DMS153 treated with DMSO at 0.1 percent for 48 hours (cell line): ENCODE results near the gene TFAP2B.

Experiments
- DNase-seq: peaks from one replicate; lab custom pipeline; 2025; ENCODE audit not compliant: unreplicated experiment; lab: John Stamatoyannopoulos, UW

The TFAP2B gene

GRCh38 chr6:50818673-50819072, at the start of gene TFAP2B:
Gene TFAP2B (plus strand): TSS chr6:50818871. CDS start chr6:50818892, 21 bp downstream.
- no peak for DNase-seq

GRCh38 chr6:50778696-50779095, 40.0 kb upstream of the TFAP2B start:
- no peak for DNase-seq

GRCh38 chr6:50780382-50780781, 38.3 kb upstream of the TFAP2B start:
- DNase-seq: no peak

- DNase-seq: no peak
Measured at GRCh38 chr6:50785921-50786320, 32.8 kb upstream of the TFAP2B start.

GRCh38 chr6:50791900-50792508, 26.7 kb upstream of the TFAP2B start:
- DNase-seq: peak; percentile 34

- no peak for DNase-seq
Measured at GRCh38 chr6:50792771-50793170, 25.9 kb upstream of the TFAP2B start.

DNA sequence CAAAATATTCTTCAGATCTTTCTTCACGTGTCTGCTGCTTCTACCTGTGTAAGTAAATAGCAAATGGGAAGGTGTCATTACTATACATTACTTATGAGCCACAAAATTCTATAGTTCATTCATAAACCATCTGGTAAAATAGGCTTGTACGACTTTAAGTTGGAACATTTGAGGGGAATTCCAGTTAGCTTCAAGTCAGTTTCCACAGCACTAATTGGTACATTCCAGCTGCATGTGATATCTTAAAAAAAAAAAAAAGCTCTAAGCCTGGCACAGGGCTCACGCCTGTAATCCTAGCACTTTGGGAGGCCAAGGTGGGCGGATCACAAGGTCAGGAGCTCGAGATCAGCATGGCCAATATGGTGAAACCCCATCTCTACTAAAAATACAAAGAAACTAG, 23.1 kb upstream of the TFAP2B start:
- no peak for DNase-seq

DNA sequence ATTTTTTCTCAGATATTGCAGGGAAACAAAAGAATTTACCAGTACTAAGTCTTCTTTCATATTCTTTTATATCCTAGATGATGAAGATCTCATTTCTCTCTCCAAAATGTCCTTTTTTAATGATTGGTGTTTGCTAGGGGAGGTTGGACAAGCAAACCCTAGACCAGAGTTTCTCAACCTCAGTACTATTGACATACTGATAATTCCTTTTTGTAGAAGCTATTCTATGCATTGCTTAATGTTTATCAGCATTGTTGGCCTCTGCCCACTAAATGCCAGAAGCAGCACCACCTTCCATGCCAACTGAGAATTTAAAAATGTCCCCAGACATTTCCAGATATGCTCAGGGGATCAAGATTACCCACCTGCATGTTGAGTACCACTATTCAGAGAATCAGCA, 14.4 kb upstream of the TFAP2B start:
- no peak for DNase-seq

GRCh38 chr6:50807035-50807434, 11.6 kb upstream of the TFAP2B start:
- no peak for DNase-seq

- DNase-seq: peak; percentile 69
Measured at GRCh38 chr6:50815436-50816114, 3.1 kb upstream of the TFAP2B start.

- peak; percentile 69 for DNase-seq
Measured at GRCh38 chr6:50816115-50816675, 2.5 kb upstream of the TFAP2B start.

DNA sequence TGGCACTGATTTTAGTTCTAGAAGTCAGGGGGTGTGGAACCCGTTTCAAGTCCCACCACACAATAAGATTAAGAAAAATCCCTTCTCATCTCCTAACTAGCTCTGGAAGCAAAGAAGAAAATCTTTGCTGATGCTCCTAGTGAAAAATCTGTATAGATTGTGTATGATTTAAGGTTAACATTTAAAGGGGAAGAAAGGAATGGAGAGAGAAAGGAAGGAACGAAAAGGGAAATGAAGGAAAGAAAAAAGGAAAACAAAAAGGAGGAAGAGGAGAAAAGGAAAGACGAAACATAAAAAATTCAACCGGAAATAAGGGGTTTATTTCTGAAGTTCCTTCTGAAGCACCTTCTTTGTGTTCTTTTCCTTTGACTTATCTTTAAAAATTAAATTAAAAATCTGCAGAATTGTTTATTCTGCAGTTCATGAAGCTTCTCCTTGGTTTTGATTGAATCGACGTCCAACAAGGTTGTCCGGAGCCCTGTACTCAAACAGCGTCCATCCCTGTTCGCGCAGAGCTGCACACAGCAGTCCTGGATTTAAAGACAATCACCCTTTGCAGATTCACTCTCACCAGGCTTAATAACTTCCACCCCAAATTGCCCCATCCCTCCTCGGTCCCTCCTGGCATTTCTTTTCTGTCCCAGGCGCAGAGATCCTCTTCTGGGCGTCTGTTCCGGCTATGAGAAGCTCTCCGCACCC, 1.6 kb upstream of the TFAP2B start:
- DNase-seq: no peak

DNA sequence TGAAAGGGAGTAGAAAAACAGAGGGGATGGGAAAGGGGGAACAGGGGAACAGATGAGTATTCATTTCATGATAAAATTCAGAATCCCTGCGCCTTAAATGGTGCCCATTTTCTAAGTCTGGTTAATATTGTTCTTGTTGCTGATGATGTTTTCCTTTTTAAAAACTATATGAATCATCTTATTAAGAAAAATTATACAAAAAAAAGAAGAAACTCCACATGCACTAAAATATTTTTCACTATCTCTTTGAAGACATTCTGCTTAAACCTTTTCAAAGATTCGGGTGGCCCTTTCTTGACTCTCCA, 1.1 kb upstream of the TFAP2B start:
- DNase-seq: no peak

DNA sequence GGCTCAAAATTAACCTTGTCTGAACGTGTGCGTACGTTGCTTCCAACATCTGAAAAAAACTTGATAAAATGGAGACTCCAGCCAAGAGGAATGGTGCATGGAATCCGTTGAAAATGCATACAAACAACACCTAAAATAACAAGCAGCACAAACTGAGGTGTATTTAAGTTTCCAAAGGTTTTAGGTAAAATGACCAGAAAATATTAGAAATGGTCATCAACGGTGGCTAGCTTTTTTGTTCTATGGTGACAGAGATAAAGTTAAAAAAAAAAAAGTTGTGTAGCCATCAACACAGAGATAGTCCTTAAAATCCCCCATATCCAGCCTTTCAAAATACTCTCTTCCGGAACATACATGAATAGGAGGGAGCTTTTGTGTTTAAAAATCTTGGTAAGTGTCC, 651 bp upstream of the TFAP2B start:
- no peak for DNase-seq

GRCh38 chr6:50819466-50819903, 814 bp downstream of the TFAP2B start:
- DNase-seq: no peak

DNA sequence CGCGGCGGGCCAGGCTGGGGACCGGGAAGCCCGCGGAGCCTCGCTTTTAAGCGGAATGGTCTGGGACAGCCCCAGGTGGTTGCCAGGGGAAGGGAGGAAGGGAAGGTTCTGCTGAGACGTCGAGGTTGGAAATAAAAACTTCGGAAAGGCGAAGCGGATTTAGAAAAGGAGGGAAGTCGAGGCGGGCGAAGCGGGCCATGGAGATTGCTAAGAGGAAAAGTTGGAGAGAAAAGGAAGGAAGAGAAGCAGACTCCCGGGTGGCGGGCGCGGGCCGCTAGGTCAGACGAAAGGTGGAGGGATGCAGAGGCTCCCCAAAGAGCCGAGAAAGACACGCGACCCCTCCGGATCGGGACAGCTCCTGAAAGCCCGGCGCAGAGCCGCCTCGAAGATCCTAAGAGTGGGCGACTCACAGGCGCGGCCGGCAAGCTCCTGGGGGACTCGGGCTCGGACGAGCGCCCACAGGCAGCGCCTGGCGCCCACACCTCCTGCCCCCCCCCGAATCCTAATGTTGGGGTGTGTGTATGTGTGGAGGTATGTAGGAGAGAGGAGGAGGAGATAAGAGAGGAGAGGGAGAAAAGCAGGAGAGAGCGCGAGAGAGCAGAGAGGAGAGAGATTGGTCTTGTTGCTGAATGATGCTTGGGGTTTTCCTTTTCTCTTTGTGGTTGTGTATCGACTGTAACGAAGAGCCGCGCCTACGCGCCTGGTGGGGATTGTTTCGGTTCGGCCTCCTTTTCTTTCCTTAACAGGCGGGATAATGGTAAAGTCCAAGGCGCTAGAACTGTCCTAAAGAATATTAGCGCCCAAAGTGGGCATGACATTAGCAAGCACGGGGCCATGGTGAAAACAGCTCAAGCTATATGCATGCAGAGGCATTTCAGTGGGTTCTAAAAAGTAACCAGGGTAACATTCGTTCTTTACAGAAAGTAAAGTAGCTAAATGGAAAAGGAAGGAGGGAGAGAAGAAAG, 1.5 kb downstream of the TFAP2B start:
- peak; percentile 20 for DNase-seq

GRCh38 chr6:50820869-50821264, 2.2 kb downstream of the TFAP2B start:
- DNase-seq: no peak

GRCh38 chr6:50821441-50822077, 2.9 kb downstream of the TFAP2B start:
- DNase-seq: peak; percentile 19

DNA sequence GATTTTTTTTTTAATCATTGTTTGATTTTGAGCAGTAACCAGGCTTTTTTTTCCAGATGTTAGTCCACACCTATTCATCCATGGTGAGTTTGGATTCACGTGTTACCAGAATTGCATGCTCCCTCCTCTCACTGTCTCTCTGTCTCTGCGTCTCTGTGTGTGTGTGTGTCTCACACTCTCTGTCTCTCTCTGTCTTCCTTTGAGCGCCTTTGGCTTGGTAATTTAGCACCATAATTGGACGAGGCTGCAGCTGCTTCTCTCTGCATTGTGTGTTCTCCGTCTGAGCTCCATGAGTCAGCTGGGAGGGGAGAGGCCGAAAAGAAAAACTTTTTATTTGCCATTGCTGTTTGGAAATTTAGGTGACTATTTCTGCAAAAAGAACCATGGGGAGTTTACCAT, 3.4 kb downstream of the TFAP2B start:
- peak; percentile 4 for DNase-seq

- no peak for DNase-seq
Measured at GRCh38 chr6:50823094-50823920, 4.6 kb downstream of the TFAP2B start.
